Measurements from ENCODE around the gene LMCD1.

- TF ChIP-seq POLR2A (IDR thresholded peaks at IDR 0.05) (no peak), CTCF (IDR thresholded peaks at IDR 0.05) (no peak)
Observed at GRCh38 chr3:8540456-8540855, 38.8 kb downstream of the LMCD1 start.

All from body of pancreas (tissue), 4 donors.